H1 (cell line): ENCODE measurements around the gene DYNC1I1. TPM values are rescaled to one million over a fixed set of nuclear protein-coding genes. Genes with fewer than 3 reads are reported as not detected.

Experiments used
- BRCA1 ChIP-seq: IDR thresholded peaks from 2 replicates; pipeline ENCODE4 v1.6.1; 2012; ENCODE audit warnings: low read depth, low read length, improper control_type of control experiment
- GTF2F1 ChIP-seq: IDR thresholded peaks from 2 replicates; pipeline ENCODE4 v1.6.1; 2012; ENCODE audit warnings: low read depth, low read length, improper control_type of control experiment, borderline replicate concordance
- HDAC6 ChIP-seq: IDR thresholded peaks from one replicate; pipeline ENCODE4 v1.7.1; 2012; ENCODE audit warnings: low read depth, mild to moderate bottlenecking, inconsistent platforms, low read length, moderate library complexity
- NANOG ChIP-seq: IDR thresholded peaks from 2 replicates; pipeline ENCODE4 v1.6.1; 2011; ENCODE audit warnings: low read length, low read depth, mild to moderate bottlenecking, inconsistent platforms; ENCODE audit not compliant: insufficient read depth, poor library complexity, severe bottlenecking
- RBBP5 ChIP-seq: IDR thresholded peaks from 2 replicates; pipeline ENCODE4 v1.7.1; 2012; ENCODE audit warnings: low read depth, mild to moderate bottlenecking, inconsistent platforms, low read length, moderate library complexity, borderline replicate concordance
- USF2 ChIP-seq: IDR thresholded peaks from 2 replicates; pipeline ENCODE4 v1.6.1; 2011; ENCODE audit warnings: low read length, improper control_type of control experiment
- YY1 ChIP-seq: IDR thresholded peaks from 2 replicates; pipeline ENCODE4 v1.6.1; 2011; ENCODE audit warnings: low read depth, mild to moderate bottlenecking, low read length
- polyA plus RNA-seq, 7 experiments: library from polyadenylated mRNA; depleted of rRNA in 3 of 7; stranded (reverse) in 5 of 7; unstranded in 2 of 7; fragments of >200 nt in 5 of 7; fragments of 200-250 nt in 2 of 7; gene quantifications; 1 replicate in 5 of 7; 2 replicates in 1 of 7; 4 replicates in 1 of 7; pipeline versions ENCODE4 v1.2.1 to v1.2.3, GENCODE V29; 2011 to 2013; ENCODE audit warnings: missing spikeins in 2 of 7, mixed read lengths in 2 of 7
- total RNA-seq: library from RNA; stranded (reverse); fragmentation: NEBNext Ultra II Directional; extraction: Animal tissue kit (Norgen Biotek cat#: 25700); gene quantifications from 2 replicates; pipeline ENCODE4 v1.2.1, GENCODE V29; 2021

DYNC1I1 gene
- total and polyA plus RNA-seq, 2 of the 8 experiments (the other 6 are each of a cell fraction or from before 2014, with no cell fraction given), result 0.45 to 0.58 TPM

- no peak for TF ChIP-seq RBBP5
- no peak for TF ChIP-seq BRCA1
- TF ChIP-seq GTF2F1, result no peak
- TF ChIP-seq HDAC6, result no peak
- no peak for TF ChIP-seq NANOG
- TF ChIP-seq USF2, result no peak
- no peak for TF ChIP-seq YY1
- TF ChIP-seq, all 59 proteins: peak for 0
These were observed 268.0 kb downstream of the DYNC1I1 start (continued) for GRCh38 chr7:96040250-96040772.
